ENCODE results near the gene TBC1D22A.

GRCh38 chr22:46798041-46798365 is 35.6 kb downstream of the TBC1D22A start:
- TF ChIP-seq CTCF (IDR thresholded peaks at IDR 0.05; ENCODE audit: low read length): no peak; the same call in 1 of the 2 replicates
- TF ChIP-seq EZH2 (IDR thresholded peaks at IDR 0.05; ENCODE audit: borderline replicate concordance, low read length): no peak
